BE2C (cell line): ENCODE measurements around the gene C10orf120. TPM values are rescaled to one million over a fixed set of nuclear protein-coding genes. Genes with fewer than 3 reads are reported as not detected.

Experiments
- DNase-seq: peaks from one replicate; pipeline ENCODE4 v3.0.0-alpha.2; 2020
- H3K27me3 ChIP-seq: fragments of 250-450 bp; sonication (Bioruptor Pico); 2 replicates; pipeline ENCODE4 v1.5.1; 2020; ENCODE audit warnings: mild to moderate bottlenecking
- H3K36me3 ChIP-seq: fragments of 250-450 bp; sonication (Bioruptor Pico); 2 replicates; pipeline ENCODE4 v1.5.1; 2020; ENCODE audit warnings: mild to moderate bottlenecking
- H3K4me1 ChIP-seq: fragments of 250-450 bp; sonication (Bioruptor Pico); 2 replicates; pipeline ENCODE4 v1.5.1; 2020
- H3K4me3 ChIP-seq: 2 replicates; pipeline ENCODE4 v1.5.1; 2011; ENCODE audit warnings: low read depth, low read length
- H3K9me3 ChIP-seq: fragments of 250-450 bp; sonication (Bioruptor Pico); 2 replicates; pipeline ENCODE4 v1.5.1; 2020
- CTCF ChIP-seq: IDR thresholded peaks from 2 replicates; pipeline ENCODE4 v1.5.1; 2012; ENCODE audit warnings: mild to moderate bottlenecking, low read depth, low read length
- polyA plus RNA-seq: library from polyadenylated mRNA; unstranded; fragments of >200 nt; gene quantifications from one replicate; pipeline ENCODE4 v1.2.1, GENCODE V29; 2012; ENCODE audit warnings: low read depth, missing spikeins; ENCODE audit not compliant: insufficient read length, insufficient read depth

C10orf120 gene
- polyA plus RNA-seq, result not detected

- Histone ChIP-seq H3K4me1 (no peaks in the 10 kb centered on the region), H3K9me3 (no peaks in the 10 kb centered on the region), H3K27me3 (no peaks in the 10 kb centered on the region), H3K4me3 (no peak within 1 kb of the TSS), H3K36me3 (no peaks in the 10 kb centered on the region)
- no peak for DNase-seq
- TF ChIP-seq CTCF, result no peak
Measured at GRCh38 chr10:122699796-122700455, at the start of gene C10orf120. Gene C10orf120 (minus strand): TSS chr10:122699846. CDS start chr10:122699790, 56 bp downstream.

- no peaks in the 10 kb centered on the region for H3K4me1 ChIP-seq
- no peak for DNase-seq
- H3K9me3 ChIP-seq, result no peaks in the 10 kb centered on the region
- TF ChIP-seq CTCF, result no peak
- H3K4me3 ChIP-seq, result no peak overlapping the region
- H3K36me3 ChIP-seq, result no peaks in the 10 kb centered on the region
- H3K27me3 ChIP-seq, result peaks cover 18% of the 10 kb centered on the region; the same call in 1 of the 2 replicates
Measured at GRCh38 chr10:122748496-122748895, 48.9 kb upstream of the C10orf120 start.

GRCh38 chr10:122746408-122746807, 46.8 kb upstream of the C10orf120 start:
- Histone ChIP-seq H3K4me1 (no peaks in the 10 kb centered on the region), H3K9me3 (no peaks in the 10 kb centered on the region), H3K4me3 (no peak overlapping the region), H3K36me3 (no peaks in the 10 kb centered on the region), H3K27me3 (peaks cover 24% of the 10 kb centered on the region; the same call in 1 of the 2 replicates)
- TF ChIP-seq CTCF, result no peak
- no peak for DNase-seq

GRCh38 chr10:122744257-122744656, 44.6 kb upstream of the C10orf120 start:
- no peaks in the 10 kb centered on the region for H3K36me3 ChIP-seq
- H3K9me3 ChIP-seq, result no peaks in the 10 kb centered on the region
- DNase-seq, result no peak
- H3K27me3 ChIP-seq, result peaks cover 20% of the 10 kb centered on the region; the same call in 1 of the 2 replicates
- no peak for TF ChIP-seq CTCF
- no peaks in the 10 kb centered on the region for H3K4me1 ChIP-seq
- H3K4me3 ChIP-seq, result no peak overlapping the region

- DNase-seq, result no peak
- Histone ChIP-seq H3K36me3 (no peaks in the 10 kb centered on the region), H3K9me3 (no peaks in the 10 kb centered on the region), H3K4me3 (no peak overlapping the region), H3K4me1 (no peaks in the 10 kb centered on the region), H3K27me3 (peaks cover 13% of the 10 kb centered on the region; the same call in 1 of the 2 replicates)
- TF ChIP-seq CTCF, result no peak
Measured at GRCh38 chr10:122740640-122741039, 41.0 kb upstream of the C10orf120 start.

GRCh38 chr10:122738031-122738430, 38.4 kb upstream of the C10orf120 start:
- 0 out of 2 replicates have a peak, but pooled peaks cover 6% of the 10 kb centered on the region for H3K27me3 ChIP-seq
- H3K4me3 ChIP-seq, result no peak overlapping the region
- DNase-seq, result no peak
- H3K4me1 ChIP-seq, result no peaks in the 10 kb centered on the region
- no peaks in the 10 kb centered on the region for H3K36me3 ChIP-seq
- H3K9me3 ChIP-seq, result no peaks in the 10 kb centered on the region
- no peak for TF ChIP-seq CTCF
